HPDE6-E6E7 (cell line): ENCODE measurements around the gene ZBTB8B.

Experiments used
- DNase-seq: peaks from one replicate; pipeline ENCODE4 v3.0.0; 2011; ENCODE audit warnings: missing footprints; ENCODE audit errors: extremely low spot score

Gene ZBTB8B

DNA sequence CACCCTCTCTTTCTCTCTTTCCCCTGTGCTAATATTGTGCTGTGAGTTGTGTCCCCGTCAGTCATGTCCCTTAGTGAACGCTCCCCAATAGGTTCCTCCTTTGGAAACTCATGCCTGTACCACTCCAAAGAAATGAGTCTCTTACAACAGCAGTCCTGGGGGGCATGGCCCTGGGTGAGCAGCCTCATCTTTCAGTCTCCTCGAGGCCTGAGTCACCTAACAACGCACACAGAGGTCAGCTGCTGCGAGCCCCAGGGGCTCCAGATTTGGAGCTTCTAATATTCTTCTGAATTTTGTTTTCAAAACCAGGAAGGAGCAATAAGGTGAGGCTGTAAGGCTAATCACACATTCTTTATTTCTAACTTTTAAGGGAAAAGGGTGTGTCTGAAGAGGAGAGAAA, 43.9 kb downstream of the ZBTB8B start:
- no peak for DNase-seq

DNA sequence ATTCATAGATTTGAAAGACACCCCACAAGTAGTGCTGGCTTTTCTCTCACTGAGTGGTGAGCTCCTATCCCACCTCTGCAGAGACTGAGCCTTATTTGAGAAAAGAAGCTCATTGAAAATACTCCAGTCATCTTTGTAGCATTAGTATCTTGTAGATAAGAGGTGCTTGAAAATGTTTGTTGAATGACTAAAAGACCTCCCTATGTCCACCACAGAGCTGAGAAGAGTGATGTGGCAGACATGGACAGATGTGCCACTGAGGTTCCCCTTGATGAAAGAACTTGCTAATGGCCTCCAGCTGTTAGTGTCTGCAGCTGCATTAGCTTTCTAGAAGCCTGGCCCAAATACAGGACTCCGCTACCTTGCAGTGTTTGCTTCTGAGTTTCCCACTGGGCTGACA, 45.1 kb downstream of the ZBTB8B start:
- DNase-seq: no peak
